K562 (cell line): ENCODE data around the gene LRRC25. TPM values are rescaled to one million over a fixed set of nuclear protein-coding genes. Genes with fewer than 3 reads are reported as not detected.
"Not testable (repeated sequence)": the region's sequence is repeated elsewhere in the genome, so short reads cannot be mapped to it uniquely, and the experiment has no call there.

Source experiments
- ATAC-seq: fragments of 200-7000 bp; cut with Tn5 transposase; 3 replicates; pipeline ENCODE4 v1.9.1; 2020; ENCODE audit warnings: moderate library complexity
- BruUV-seq: library from RNA; stranded (reverse); fragments of 400-500 nt; replicated peaks from 2 replicates; lab custom pipeline; 2021; lab: Mats Ljungman, UMichigan
- CTCF ChIA-PET: fragments of 300-600 bp; formaldehyde crosslinking; extraction: SDS; loops from one replicate; lab custom pipeline; 2021; ENCODE audit warnings: low intra/inter-chr PET ratio; lab: Yijun Ruan, JAX
- POLR2A ChIA-PET: fragments of 300-600, 350-650 bp; sonication (Branson Sonifier 250); formaldehyde crosslinking; extraction: SDS; loops from one replicate; lab custom pipeline; 2021; ENCODE audit warnings: antibody characterized with exemption, inconsistent platforms; lab: Yijun Ruan, JAX
- DNase-seq, 4 experiments: peaks; one replicate each; pipeline versions ENCODE4 v3.0.0 to v3.0.0-alpha.2; 2011 to 2018; ENCODE audit warnings: low spot score in 3 of 4, mixed read lengths in 3 of 4; ENCODE audit errors: extremely low read depth in 1 of 4
- FAIRE-seq: peaks from 2 replicates; lab custom pipeline; 2011; peaks lifted over from hg19 to GRCh38; lab: Jason Lieb, UNC
- H2AFZ ChIP-seq: 2 replicates; pipeline ENCODE4 v1.6.0; 2011; ENCODE audit warnings: low read depth, low read length, control low read depth, inconsistent platforms
- H3K27ac ChIP-seq: fragments of 200-600 bp; 3 replicates; pipeline ENCODE4 v1.8.0; 2011; ENCODE audit warnings: low read depth, mild to moderate bottlenecking, control low read depth, inconsistent platforms, low read length, moderate library complexity, mixed read lengths; ENCODE audit errors: extremely low read depth
- H3K27me3 ChIP-seq, 2 experiments: fragments of 300-600 bp in 1 of 2; 2 replicates in 1 of 2; 3 replicates in 1 of 2; pipeline versions ENCODE4 v1.6.0 to v1.8.0; 2011; ENCODE audit warnings: inconsistent platforms in 2 of 2, low read length in 2 of 2, mild to moderate bottlenecking in 1 of 2, mixed read lengths in 1 of 2, moderate library complexity in 1 of 2; ENCODE audit not compliant: control insufficient read depth in 2 of 2, insufficient read depth in 2 of 2
- H3K36me3 ChIP-seq: fragments of 300-600 bp; 3 replicates; pipeline ENCODE4 v1.8.0; 2011; ENCODE audit warnings: mild to moderate bottlenecking, low read length, inconsistent platforms; ENCODE audit not compliant: control insufficient read depth, insufficient read depth
- H3K4me1 ChIP-seq, 2 experiments: fragments of 200-600 bp in 1 of 2; replicated peaks in 1 of 2; 2 replicates in 1 of 2; 3 replicates in 1 of 2; pipeline versions ENCODE4 v1.5.1 to v1.8.0; 2011; ENCODE audit warnings: inconsistent platforms in 2 of 2, low read length in 2 of 2, mild to moderate bottlenecking in 1 of 2, mixed read lengths in 1 of 2, moderate library complexity in 1 of 2; ENCODE audit not compliant: control insufficient read depth in 2 of 2, insufficient read depth in 2 of 2
- H3K4me2 ChIP-seq: 2 replicates; pipeline ENCODE4 v1.6.1; 2011; ENCODE audit warnings: low read length, control low read depth, inconsistent platforms, mixed read lengths; ENCODE audit not compliant: insufficient read depth
- H3K4me3 ChIP-seq: fragments of 200-600 bp; sonication (generic), shearing (Covaris generic); 2 replicates; pipeline ENCODE4 v1.5.1; 2016; ENCODE audit warnings: control low read depth, inconsistent platforms
- H3K79me2 ChIP-seq: fragments of 200-600 bp; 3 replicates; pipeline ENCODE4 v1.8.0; 2011; ENCODE audit warnings: low read length, inconsistent platforms; ENCODE audit not compliant: control insufficient read depth, insufficient read depth
- H3K9ac ChIP-seq, 2 experiments: 2 replicates each; pipeline versions ENCODE4 v1.6.0 to v1.6.1; 2011; ENCODE audit warnings: low read depth in 2 of 2, low read length in 2 of 2, control low read depth in 1 of 2, inconsistent platforms in 1 of 2, mild to moderate bottlenecking in 1 of 2, mixed read lengths in 1 of 2; ENCODE audit not compliant: insufficient read depth in 1 of 2
- H3K9me1 ChIP-seq: one replicate; pipeline ENCODE4 v1.6.0; 2011; ENCODE audit warnings: inconsistent platforms, mild to moderate bottlenecking, low read length, moderate library complexity; ENCODE audit not compliant: control insufficient read depth, insufficient read depth
- H3K9me3 ChIP-seq: replicated peaks from 2 replicates; pipeline ENCODE4 v1.5.1; 2011; ENCODE audit warnings: low read depth, low read length, inconsistent platforms; ENCODE audit not compliant: control insufficient read depth, insufficient read depth
- H4K20me1 ChIP-seq: replicated peaks from 2 replicates; pipeline ENCODE4 v1.6.1; 2011; ENCODE audit warnings: low read length, inconsistent platforms, mixed read lengths; ENCODE audit not compliant: control insufficient read depth, insufficient read depth
- CHCHD3 ChIP-seq: fragments of 250-450 bp; sonication (Bioruptor Pico); IDR thresholded peaks from 2 replicates; pipeline ENCODE4 v2.1.2; 2022; ENCODE audit warnings: mild to moderate bottlenecking
- RBM14 ChIP-seq: fragments of 200-400 bp; formaldehyde crosslinking; IDR thresholded peaks from 2 replicates; pipeline ENCODE4 v1.6.1; 2018; ENCODE audit warnings: low read depth, mild to moderate bottlenecking, low read length, moderate library complexity, borderline replicate concordance; ENCODE audit not compliant: insufficient read depth
- SMARCC2 ChIP-seq: fragments of 450-650 bp; IDR thresholded peaks from 2 replicates; pipeline ENCODE4 v1.6.1; 2017; ENCODE audit warnings: antibody characterized with exemption, moderate library complexity, mild to moderate bottlenecking, low read depth
- TFAP4 ChIP-seq: sonication (generic); formaldehyde crosslinking; IDR thresholded peaks from 2 replicates; pipeline ENCODE4 v1.8.0; 2022; ENCODE audit warnings: missing genetic modification reagents, mild to moderate bottlenecking, moderate library complexity, borderline replicate concordance
- ZNF384 ChIP-seq: IDR thresholded peaks from 2 replicates; pipeline ENCODE4 v1.6.1; 2012; ENCODE audit warnings: low read depth, low read length, improper control_type of control experiment
- WGBS: fragments of 100-300 bp; shearing (Covaris generic); methylation state at CpG from one replicate; pipeline ENCODE4 v1.1.6; 2016; ENCODE audit warnings: low coverage, mixed read lengths; ENCODE audit not compliant: insufficient coverage; ENCODE audit errors: missing lambda C conversion rate; 5-methylcytosine and 5-hydroxymethylcytosine counted together
- in situ Hi-C: fragments of 300-500 bp; cut with MboI; formaldehyde crosslinking; loops from 4 replicates; pipeline ENCODE4 v1.15.0; 2018; ENCODE audit warnings: inconsistent platforms, mixed read lengths
- intact Hi-C: fragments of 100-400 bp; cut with micrococcal nuclease; formaldehyde crosslinking; loops from 2 replicates; pipeline ENCODE4 v1.14.2; 2022
- polyA plus RNA-seq, 8 experiments: library from polyadenylated mRNA; depleted of rRNA in 4 of 8; stranded (reverse) in 5 of 8; unstranded in 3 of 8; fragments of >200 nt; fragmentation: Nextera tagmentation in 2 of 8; fragmentation: Illumina TruSeq in 1 of 8; extraction: Ambion mirVana in 2 of 8; extraction: Trizol in 1 of 8; gene quantifications; 2 replicates each; pipeline versions ENCODE4 v1.2.1 to v1.2.3, GENCODE V29; 2011 to 2014; ENCODE audit warnings: inconsistent platforms in 1 of 8, missing spikeins in 1 of 8
- total RNA-seq, 7 experiments: library from RNA; depleted of rRNA in 6 of 7; stranded (reverse); fragments of >200 nt in 6 of 7; fragmentation: Illumina TruSeq in 2 of 7; extraction: Trizol in 2 of 7; gene quantifications; 2 replicates each; pipeline versions ENCODE4 v1.2.1 to v1.2.3, GENCODE V29; 2011 to 2021; ENCODE audit warnings: low replicate concordance in 1 of 7

LRRC25 gene
- total and polyA plus RNA-seq, 9 of the 15 experiments (the other 6 are each of a cell fraction or from before 2014, with no cell fraction given) = 0.07 to 0.36 (median 0.10) TPM; not detected in 3

GRCh38 chr19:18384775-18385174 lies 12.6 kb downstream of the LRRC25 start (continued):
- TF ChIP-seq TFAP4 (CRISPR knock-in tag) (no peak), SMARCC2 (no peak), RBM14 (no peak), CHCHD3 (no peak)

- POLR2A ChIA-PET = interaction anchor here (0.9 kb wide), 1 partner anchor 8 kb away, joined by 3 read pairs; no protein-coding TSS in a partner anchor
Measured at GRCh38 chr19:18383622-18384021, 13.8 kb downstream of the LRRC25 start.

More at GRCh38 chr19:18383622-18384021, 13.8 kb downstream of the LRRC25 start:
- H3K4me3 ChIP-seq, ATAC-seq, in situ Hi-C loops, H3K4me2 ChIP-seq, H3K27ac ChIP-seq, H3K9me1 ChIP-seq, H3K9me3 ChIP-seq, H2AFZ ChIP-seq, FAIRE-seq, BruUV-seq, CTCF ChIA-PET, intact Hi-C loops, H4K20me1 ChIP-seq, DNase-seq, H3K27me3 ChIP-seq: not testable (repeated sequence)
- TF ChIP-seq ZNF384 = 0 out of 2 replicates have a peak, but pooled peaks have one; percentile 17
- Histone ChIP-seq H3K79me2 (peaks cover 26% of the 10 kb centered on the region), H3K9ac (0 out of 4 replicates have a peak overlapping the region, but pooled peaks of 1 of the 2 experiments have one; percentile 63), H3K4me1 (peaks cover 37 to 60% of the 10 kb centered on the region in 2 experiments), H3K36me3 (peaks cover 16% of the 10 kb centered on the region; the same call in 1 of the 3 replicates)
- WGBS = 70% methylated on average over 9 of the region's 11 CpGs
